ENCODE measurements around the gene EDA2R. TPM values are rescaled to one million over a fixed set of nuclear protein-coding genes. Genes with fewer than 3 reads are reported as not detected.

EDA2R gene
- total and polyA plus RNA-seq, 9 of the 15 experiments (the other 6 are each of a cell fraction or from before 2014, with no cell fraction given): 0.03 to 0.08 (median 0.05) TPM; not detected in 5

GRCh38 chrX:66634272-66634671 is 4.6 kb downstream of the EDA2R start (continued):
- TF ChIP-seq, protein P1, sequence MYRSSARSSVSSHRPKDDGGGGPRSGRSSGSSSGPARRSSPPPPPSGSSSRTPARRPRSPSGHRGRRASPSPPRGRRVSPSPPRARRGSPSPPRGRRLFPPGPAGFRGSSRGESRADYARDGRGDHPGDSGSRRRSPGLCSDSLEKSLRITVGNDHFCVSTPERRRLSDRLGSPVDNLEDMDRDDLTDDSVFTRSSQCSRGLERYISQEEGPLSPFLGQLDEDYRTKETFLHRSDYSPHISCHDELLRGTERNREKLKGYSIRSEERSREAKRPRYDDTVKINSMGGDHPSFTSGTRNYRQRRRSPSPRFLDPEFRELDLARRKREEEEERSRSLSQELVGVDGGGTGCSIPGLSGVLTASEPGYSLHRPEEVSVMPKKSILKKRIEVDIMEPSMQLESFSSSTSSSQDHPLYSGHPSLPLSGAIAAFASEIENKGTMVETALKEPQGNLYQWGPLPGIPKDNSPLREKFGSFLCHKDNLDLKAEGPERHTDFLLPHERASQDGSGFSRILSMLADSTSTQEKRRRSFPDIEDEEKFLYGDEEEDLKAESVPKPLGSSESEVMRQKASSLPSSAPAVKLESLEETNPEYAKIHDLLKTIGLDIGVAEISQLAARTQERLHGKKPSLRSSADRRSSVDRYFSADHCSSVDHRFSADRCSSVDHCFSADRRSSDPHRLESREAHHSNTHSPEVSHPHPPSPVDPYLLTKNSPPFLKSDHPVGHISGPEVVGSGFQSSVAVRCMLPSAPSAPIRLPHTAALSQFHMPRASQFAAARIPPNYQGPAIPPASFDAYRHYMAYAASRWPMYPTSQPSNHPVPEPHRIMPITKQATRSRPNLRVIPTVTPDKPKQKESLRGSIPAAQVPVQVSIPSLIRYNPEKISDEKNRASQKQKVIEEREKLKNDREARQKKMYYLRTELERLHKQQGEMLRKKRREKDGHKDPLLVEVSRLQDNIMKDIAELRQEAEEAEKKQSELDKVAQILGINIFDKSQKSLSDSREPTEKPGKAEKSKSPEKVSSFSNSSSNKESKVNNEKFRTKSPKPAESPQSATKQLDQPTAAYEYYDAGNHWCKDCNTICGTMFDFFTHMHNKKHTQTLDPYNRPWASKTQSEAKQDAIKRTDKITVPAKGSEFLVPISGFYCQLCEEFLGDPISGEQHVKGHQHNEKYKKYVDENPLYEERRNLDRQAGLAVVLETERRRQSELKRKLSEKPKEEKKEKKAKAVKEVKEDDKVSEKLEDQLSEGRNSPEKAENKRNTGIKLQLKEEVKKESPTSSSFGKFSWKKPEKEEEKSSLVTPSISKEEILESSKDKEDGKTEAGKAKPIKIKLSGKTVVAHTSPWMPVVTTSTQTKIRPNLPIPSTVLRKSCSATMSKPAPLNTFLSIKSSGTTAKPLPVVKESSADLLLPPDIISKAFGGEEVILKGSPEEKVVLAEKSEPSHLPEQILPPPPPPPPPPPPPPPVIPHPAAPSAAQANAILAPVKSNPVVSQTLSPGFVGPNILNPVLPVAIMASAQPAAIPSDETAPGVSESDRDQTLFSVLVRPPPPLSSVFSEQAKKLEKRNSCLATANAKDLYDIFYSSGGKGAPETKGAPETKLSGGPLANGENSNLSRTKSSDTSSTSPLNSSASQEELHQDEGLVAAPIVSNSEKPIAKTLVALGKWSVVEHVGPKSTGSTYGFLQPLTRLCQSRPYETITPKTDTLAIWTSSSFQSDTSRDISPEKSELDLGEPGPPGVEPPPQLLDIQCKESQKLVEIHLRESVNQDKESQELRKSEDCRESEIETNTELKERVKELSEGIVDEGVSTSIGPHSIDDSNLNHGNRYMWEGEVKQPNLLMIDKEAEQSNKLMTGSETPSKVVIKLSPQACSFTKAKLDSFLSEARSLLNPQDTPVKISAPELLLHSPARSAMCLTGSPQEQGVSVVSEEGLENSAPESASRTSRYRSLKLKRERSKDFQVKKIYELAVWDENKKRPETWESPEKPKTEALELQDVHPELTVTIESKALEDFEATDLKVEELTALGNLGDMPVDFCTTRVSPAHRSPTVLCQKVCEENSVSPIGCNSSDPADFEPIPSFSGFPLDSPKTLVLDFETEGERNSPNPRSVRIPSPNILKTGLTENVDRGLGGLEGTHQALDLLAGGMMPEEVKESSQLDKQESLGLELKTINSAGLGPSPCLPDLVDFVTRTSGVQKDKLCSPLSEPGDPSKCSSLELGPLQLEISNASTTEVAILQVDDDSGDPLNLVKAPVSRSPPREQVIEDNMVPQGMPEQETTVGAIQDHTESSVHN (IDR thresholded peaks at IDR 0.05; ENCODE audit: borderline replicate concordance in 1 of 2, low read depth in 1 of 2): no peak
- TF ChIP-seq, protein P2, sequence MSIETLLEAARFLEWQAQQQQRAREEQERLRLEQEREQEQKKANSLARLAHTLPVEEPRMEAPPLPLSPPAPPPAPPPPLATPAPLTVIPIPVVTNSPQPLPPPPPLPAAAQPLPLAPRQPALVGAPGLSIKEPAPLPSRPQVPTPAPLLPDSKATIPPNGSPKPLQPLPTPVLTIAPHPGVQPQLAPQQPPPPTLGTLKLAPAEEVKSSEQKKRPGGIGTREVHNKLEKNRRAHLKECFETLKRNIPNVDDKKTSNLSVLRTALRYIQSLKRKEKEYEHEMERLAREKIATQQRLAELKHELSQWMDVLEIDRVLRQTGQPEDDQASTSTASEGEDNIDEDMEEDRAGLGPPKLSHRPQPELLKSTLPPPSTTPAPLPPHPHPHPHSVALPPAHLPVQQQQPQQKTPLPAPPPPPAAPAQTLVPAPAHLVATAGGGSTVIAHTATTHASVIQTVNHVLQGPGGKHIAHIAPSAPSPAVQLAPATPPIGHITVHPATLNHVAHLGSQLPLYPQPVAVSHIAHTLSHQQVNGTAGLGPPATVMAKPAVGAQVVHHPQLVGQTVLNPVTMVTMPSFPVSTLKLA (conservative IDR thresholded peaks at IDR 0.05): no peak
- TF ChIP-seq SNAPC5 (CRISPR knock-in tag; IDR thresholded peaks at IDR 0.05) (no peak), ZNF584 (CRISPR knock-in tag; IDR thresholded peaks at IDR 0.05; ENCODE audit: low read depth) (no peak), ZNF41 (CRISPR knock-in tag; conservative IDR thresholded peaks at IDR 0.05) (no peak), MAFK (IDR thresholded peaks at IDR 0.05; ENCODE audit: low read length) (no peak), ZNF174 (CRISPR knock-in tag; IDR thresholded peaks at IDR 0.05) (no peak), HLTF (IDR thresholded peaks at IDR 0.05) (no peak), RNF219 (CRISPR knock-in tag; IDR thresholded peaks at IDR 0.05) (no peak)
- TF ChIP-seq, protein P3, sequence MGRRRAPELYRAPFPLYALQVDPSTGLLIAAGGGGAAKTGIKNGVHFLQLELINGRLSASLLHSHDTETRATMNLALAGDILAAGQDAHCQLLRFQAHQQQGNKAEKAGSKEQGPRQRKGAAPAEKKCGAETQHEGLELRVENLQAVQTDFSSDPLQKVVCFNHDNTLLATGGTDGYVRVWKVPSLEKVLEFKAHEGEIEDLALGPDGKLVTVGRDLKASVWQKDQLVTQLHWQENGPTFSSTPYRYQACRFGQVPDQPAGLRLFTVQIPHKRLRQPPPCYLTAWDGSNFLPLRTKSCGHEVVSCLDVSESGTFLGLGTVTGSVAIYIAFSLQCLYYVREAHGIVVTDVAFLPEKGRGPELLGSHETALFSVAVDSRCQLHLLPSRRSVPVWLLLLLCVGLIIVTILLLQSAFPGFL (CRISPR knock-in tag; IDR thresholded peaks at IDR 0.05): no peak
- TF ChIP-seq, protein P4, sequence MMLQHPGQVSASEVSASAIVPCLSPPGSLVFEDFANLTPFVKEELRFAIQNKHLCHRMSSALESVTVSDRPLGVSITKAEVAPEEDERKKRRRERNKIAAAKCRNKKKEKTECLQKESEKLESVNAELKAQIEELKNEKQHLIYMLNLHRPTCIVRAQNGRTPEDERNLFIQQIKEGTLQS (IDR thresholded peaks at IDR 0.05): no peak
- TF ChIP-seq, protein P4 (CRISPR knock-in tag; conservative IDR thresholded peaks at IDR 0.05): no peak
